HG03521 (cell line): Measurements from ENCODE around the gene KIF3B.
A peak's percentile ranks its signal among the peaks of the same experiment; 100 is the strongest.

Source experiments
- ATAC-seq: cut with Tn5 transposase; IDR thresholded peaks from one replicate; pipeline ENCODE4 v1.9.1; 2021; ENCODE audit warnings: mild to moderate bottlenecking, moderate library complexity; ENCODE audit not compliant: unreplicated experiment

KIF3B gene

DNA sequence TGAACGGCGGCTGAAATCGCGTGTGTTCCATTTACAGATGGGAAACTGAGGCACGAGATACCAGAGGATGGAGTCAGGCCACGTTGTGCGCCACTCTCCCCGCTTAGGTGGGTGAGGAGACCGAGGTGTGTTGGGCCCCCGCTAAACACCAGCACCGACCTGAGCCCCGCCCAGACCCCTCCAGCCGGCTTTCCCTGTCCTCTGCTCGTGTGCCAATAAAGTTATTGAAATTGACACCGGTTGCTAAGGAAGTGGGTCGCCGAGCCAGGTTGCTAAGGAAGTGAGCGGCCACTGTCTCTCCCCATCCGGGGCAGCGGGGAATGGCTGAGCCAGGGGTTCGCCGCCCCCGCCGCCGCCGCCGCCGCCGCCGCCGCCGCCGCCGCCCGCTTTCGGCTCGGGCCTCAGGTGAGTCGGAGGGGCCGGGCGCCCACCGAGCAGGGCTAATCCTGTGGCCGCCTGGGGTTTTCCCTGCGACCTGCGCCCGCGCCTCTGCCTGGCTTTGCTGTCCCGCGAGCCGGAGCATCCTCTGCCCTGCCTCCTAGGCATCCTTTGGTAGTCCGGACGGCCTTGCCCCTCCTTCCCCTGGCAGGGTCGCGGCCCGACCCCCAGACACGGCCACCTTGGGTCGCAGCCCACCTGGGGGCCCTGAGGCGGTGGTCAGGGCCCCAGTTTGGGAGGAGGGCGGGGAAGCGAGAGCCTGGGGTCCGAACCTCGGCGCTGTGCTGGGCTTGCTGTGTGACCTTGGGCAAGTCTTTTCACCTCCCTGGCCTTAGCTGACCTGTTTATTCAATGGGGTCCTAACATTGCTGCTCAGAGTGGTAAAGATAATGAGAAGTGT, at the start of gene KIF3B:
TSS of gene KIF3B (plus strand) at position 291 of the 838 bp plus-strand sequence. CDS start 32,127 bp downstream, outside the sequence.
- ATAC-seq: peak; percentile 84

GRCh38 chr20:32227744-32228688, 49.4 kb upstream of the KIF3B start:
- ATAC-seq: no peak

- no peak for ATAC-seq
These were observed 48.2 kb upstream of the KIF3B start for GRCh38 chr20:32229251-32229747.

DNA sequence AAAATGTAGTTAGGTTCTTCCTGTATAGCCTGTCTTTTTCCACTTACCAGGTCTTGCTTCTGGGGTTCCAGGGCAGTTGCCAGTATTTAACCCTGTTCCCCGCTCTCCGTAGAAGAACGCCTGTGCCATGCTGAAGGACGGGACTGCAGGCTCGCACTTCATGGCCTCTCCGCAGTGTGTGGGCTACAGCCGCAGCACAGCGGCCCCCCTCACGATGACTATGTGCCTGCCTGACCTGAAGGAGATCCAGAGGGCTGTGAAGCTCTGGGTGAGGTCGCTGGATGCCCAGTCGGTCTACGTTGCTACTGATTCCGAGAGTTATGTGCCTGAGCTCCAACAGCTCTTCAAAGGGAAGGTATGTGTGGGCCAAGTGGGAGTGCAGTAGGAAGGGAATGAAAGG, 46.7 kb upstream of the KIF3B start:
- ATAC-seq: no peak

- no peak for ATAC-seq
These were observed 46.2 kb upstream of the KIF3B start for GRCh38 chr20:32231245-32231644.

- ATAC-seq: no peak
These were observed 45.6 kb upstream of the KIF3B start for GRCh38 chr20:32231847-32232246.

DNA sequence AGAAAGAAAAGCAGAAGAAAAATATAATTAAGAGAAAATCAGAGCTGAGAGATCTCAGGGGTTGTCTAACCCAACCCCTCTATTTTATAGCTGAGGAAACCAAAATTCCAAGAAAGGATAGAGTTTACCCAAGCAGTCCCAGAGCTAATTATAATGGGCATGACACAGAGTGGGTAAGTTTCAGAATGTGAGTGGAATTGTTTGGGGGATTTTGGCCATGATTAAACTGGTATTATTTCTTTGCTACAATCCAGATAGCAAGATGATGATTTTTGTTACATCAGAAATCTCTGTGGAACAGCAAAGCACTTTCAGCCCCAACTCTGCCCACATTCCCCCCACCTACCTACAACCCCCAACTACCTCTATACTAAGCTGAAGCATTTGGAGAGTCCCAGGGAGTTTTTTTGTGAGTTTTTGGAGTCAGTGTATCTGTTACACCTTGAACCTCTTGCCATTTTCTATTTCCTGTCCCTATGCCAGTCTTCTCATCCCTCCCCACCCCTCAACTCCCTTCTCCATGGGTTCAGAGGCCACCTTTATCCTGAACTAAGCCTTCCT, 45.0 kb upstream of the KIF3B start:
- ATAC-seq: no peak

DNA sequence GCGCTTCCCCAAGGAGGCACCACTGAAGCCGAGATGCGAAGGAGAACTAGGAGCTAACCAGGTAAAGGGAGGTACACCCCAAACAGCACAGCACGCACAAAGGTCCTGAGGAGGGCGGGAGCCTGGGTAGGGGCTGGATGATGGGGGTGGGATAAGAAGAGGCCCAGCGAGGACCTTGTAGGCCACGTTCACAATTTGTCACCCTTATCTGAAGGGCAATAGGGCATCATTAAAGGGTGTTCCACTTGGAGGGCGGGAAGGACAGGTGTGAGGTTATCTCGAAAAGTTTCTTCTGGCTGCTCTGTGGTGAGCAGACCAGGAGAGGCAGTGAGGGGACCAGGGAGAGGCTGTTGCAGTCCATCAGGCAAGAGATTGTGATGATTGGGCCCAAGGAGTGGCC, 44.2 kb upstream of the KIF3B start:
- ATAC-seq: no peak

DNA sequence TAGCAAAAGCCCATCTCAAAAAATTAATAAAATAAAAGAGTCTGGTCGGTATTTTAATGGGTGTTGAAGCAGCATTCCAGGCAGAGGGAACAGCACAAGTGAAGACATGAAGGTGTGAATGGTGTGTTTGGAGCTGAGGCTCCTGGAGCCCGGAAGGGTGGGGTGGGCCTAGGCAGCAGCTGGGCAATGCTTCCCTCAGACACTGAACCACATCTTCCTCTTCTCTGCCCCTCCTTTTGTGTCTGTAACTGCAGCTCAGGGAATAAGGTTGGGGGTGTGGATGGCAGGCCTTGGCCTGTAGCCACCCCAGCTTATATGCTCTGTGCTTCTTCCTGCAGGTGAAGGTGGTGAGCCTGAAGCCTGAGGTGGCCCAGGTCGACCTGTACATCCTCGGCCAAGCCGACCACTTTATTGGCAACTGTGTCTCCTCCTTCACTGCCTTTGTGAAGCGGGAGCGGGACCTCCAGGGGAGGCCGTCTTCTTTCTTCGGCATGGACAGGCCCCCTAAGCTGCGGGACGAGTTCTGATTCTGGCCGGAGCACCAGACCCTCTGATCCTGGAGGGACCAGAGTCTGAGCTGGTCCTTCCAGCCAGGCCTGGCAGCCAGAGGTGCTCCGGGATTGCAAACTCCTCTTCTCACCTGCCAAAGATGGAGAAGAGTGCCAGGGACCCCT, 43.2 kb upstream of the KIF3B start:
- no peak for ATAC-seq

DNA sequence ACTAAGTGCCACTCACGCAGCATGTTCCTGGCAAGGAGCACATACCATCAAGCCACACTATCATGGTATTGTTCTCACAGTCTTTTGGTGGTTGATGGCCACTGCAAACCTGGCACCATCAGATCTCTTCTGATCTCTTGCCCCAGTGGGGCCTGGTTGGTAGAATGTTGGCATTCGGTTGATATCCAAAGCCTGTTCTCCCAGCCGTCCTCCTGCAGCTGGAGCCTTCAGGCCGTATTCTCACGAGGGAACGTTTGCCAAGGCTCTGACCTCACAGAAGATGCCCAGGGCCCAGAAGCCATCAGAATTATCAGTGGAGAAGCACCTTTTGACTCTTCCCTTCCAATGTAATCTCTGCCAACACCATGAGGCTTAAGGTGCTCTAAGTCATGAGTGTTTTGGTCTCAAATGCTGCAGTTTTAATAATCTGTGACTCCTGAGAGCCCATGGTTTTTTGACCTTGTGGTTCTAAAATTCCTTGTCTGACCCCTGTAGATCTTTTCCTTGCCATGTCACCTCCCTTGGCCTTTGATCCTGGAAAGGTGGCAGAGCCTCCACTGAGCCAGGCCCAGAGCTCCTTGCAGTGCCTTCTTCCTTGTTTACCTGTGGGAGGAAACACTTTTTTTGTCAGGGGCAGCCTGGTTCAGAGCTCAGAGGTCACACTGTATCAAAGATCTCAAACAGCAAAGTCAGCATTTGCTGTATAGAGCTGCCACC, 42.0 kb upstream of the KIF3B start:
- ATAC-seq: no peak

DNA sequence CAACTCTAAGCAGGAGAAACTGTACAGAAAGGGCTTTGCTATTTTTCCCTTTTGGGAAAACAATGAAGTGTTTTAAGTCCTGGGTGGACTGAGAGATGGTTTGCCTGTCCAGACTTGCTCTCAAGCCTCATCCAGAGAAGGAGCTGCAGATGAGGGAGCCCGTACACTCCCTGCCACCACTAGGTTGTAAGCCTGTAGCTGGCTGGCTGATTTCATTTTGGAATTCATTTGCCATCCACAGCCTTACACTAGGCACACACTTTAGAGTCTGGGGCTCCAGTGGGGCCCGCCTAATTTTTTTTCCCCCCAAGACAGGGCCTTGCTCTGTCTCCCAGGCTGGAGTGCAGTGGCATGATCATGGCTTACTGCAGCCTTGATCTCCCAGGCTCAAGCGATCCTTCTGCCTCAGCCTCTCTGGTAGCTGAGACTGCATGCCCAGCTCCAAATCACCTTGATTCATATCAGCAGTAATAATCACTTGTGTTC, 41.4 kb upstream of the KIF3B start:
- ATAC-seq: no peak

GRCh38 chr20:32236819-32237218, 40.6 kb upstream of the KIF3B start:
- no peak for ATAC-seq

DNA sequence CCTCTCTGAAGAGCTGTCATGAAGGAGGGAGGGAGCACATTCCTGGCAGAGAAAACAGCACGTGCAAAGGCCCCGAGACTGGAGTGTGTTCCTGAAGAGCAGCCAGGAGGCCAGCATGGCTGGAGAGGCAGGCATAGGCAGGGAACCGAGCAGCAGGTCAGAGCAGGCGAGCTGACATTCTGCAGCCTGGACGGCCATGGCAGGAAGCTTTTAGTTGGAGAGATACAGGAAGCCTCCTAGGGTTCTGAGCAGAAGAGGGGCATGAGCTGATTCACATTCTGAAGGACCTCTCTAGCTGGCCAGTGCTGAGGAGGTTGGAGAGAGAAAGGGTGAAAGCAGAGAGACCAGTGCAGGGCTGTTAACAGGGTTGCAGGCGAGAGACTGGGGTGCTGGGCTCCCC, 40.0 kb upstream of the KIF3B start:
- no peak for ATAC-seq

DNA sequence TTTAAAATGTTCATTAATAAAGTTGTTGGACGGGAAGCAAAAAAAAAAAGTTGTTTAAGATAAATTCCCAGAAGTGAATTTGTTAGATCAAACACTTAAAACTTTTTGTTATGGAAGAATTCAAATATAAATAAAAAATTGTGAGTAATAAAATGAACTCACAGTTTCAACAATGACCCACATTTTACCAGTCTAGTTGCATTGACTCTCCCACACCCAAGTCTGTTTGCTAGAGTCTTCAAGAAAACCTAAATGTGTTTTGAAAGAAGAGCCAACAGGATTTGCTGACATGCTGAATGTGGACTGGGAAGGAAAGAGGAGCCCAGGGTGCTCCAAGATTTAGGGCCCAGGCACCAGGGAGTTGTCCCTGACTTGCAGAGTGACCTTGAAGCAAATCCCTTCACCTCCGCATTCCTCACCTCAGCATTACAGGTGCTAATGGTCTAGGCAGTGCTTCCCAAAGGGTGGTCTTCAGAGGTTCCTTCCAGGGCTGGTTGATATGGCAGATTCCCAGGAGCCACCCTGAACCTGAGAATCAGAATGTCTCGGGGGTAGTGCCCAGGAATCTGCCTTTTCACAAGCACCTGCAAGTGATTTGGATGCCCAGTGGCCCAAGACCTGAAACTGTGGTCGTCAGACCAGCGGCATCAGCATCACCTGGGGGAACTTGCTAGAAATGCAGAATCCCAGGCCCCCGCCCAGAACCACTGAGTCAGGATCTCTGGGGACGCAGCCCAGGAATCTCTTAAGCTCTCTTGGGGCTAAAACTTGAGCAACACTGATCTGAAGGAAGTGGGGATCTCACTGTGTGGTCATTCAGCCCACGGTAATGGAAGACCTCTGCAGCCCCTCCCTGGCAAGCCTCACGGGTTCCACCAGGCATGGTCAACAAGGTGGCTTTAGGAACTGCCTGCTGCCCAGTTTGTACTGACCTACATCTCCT, 38.7 kb upstream of the KIF3B start:
- ATAC-seq: no peak

GRCh38 chr20:32240205-32240604, 37.2 kb upstream of the KIF3B start:
- no peak for ATAC-seq

DNA sequence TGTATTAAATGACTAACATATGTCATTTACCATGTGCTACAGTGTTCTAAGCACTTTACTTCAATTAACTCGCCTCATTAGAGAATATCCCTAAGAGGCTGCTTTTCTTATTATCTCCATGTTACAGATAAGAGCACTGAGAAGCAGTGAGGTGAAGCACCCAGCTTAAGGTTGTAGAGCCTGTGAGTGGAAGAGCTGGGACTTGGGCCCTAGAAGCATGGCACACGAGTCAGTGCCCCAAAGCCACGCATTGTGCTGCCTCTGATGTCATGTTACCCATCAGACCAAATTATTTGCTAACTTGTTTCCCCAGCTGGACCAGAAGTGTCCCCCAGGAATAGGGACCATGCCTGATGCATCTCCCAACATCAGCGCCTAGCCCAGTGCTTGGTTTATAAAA, 35.6 kb upstream of the KIF3B start:
- no peak for ATAC-seq

DNA sequence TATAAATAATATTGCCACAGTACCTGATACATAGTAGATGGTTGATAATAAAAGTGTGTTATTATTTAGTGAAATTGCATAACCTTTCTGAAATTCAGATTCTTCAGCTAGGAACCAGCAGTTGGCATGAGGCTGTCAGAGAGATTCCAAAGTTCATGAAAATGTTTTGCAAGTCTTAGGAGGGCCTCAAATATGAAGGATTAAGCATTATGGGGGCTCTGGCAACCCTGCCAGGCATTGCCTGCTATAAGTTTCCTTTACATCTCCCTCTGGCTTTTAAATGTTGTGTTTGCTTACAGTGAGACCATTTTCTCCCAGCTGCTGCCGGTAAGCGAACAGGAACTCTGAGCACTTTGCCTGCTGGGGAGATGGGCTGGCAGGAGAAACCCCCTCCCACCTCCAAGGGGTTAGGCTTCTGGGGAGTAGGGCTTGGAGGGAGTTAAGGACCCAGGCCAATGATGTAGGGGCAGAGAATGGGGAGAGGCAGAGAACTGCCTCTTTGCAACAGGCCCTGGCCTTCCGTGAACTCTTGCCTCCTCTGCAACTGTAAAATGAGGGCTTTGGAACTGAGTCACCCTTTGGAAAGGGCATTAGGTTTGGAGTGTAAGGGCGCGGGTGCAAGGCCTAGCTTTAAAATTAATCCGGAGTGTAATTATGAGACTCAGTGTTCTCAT, 33.2 kb upstream of the KIF3B start:
- ATAC-seq: no peak

GRCh38 chr20:32244959-32245358, 32.5 kb upstream of the KIF3B start:
- ATAC-seq: no peak
